Stimulated activated naive CD4-positive, alpha-beta T cell treated with Interleukin-2 at 50 U/mL for 16 hours (primary cell): ENCODE data around the gene FAH.
"Not testable (repeated sequence)": the region's sequence is repeated elsewhere in the genome, so short reads cannot be mapped to it uniquely, and the experiment has no call there.

Source experiments
- DNase-seq: peaks from one replicate; lab custom pipeline; 2025; lab: John Stamatoyannopoulos, UW

FAH gene

DNA sequence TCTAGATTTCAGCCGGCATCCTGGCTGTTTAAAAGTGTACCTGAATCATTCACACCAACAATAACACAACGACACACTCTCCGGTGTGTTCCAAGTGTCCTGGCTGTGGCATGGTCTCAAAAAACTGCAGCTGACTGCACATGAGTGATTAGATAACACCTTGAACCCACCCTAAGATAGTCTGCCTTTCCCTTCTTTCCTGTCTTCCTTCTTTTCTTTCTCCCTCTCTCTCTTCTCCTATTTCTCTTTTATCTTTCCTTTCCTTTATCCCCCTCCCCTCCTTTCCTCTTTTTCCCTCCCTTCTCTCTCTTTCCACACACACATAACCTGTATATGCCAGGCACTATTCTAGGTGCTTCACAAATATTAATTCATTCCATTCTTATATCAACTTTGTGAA is 1.2 kb upstream of the FAH start:
- no peak for DNase-seq

DNA sequence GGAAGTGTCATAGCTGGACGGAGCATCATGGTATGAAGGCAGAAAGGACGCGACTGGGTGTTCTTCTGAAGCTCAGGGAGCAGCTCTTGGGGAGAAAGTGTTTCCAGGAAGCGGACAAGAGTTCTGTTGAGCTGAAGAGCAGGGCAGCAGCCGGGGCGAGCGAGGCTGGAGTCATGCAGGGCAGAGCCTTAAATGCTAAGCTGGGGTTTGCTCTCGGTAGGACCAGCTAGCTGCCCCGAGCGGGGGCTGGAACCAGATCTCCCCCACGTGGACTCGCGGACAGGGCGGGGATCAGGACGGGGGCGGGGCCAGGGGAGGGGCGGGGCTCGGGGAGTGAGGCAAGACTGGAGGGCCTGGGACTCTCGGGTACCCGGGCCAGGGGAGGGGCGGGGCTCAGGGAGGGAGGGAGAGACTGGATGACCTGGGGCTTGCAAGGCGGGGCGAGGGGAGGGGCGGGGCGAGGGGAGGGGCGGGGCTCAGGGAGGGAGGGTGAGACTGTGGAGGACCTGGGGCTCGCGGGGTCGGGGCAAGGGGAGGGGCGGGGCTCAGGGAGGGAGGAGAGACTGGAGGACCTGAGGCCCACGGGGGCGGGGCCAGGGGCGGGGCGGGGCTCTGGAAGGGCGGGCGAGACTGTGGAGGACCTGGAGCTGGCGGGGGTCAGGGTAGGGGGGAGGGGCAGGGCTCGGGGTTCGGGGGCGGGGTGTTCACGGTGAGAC is 461 bp upstream of the FAH start:
- DNase-seq, result peak; percentile 98

DNA sequence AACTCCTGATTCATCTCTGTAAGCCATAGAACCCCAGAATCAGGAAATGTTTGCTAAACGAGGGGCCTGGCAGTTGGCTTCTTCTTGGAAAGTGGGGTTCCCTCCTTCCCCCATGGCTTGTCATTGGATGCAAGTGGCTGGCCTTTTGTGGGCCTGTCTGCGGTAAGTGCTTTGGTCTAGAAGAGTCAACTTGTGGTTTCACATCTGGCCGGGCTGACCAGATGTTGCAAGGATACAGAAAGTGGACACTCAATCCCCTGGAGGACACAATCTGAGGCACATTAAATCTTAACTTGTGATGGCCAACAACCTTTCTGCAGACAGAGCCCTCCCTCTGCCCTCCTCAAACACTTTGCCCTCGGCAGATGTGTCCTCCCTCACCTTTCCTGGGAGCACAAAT is 1.1 kb downstream of the FAH start:
- no peak for DNase-seq

DNA sequence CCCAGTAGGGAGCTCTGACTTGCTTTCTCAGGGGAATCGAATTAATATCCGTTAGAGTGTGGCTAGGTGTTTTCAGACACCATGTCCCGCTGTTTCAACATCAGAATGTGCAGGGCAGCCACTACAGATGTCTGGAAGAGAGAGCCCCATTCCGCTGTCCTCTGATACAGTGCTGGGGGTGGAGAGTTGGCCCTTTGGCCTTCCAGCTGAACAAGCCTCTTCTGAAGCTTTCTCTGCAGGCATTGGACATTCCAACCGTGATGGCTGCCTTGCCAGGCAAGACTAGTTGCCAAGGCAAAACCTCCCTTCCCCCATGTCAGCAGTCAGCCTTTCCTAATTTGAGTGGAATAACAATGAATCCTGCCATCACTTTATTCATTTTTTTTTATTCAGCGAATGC is 1.5 kb downstream of the FAH start:
- no peak for DNase-seq

DNA sequence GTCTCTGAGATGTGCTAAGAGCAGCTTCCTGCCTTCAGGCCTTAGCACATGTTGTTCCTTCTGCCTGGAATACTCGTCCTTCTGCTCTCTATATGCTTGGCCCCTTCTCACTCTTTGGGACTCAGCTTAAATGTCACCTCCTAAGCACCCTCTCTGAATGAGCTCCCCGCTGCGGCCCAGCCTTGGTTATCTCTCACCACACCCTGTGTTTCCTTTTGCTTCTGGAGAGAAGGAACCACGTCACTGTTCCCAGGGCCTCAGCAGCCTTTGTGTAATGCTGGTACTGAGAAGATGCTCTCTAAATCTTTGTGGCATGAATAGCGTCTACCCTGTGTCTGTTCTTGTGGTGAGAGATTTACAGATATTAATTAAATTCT is 2.2 kb downstream of the FAH start:
- no peak for DNase-seq

DNA sequence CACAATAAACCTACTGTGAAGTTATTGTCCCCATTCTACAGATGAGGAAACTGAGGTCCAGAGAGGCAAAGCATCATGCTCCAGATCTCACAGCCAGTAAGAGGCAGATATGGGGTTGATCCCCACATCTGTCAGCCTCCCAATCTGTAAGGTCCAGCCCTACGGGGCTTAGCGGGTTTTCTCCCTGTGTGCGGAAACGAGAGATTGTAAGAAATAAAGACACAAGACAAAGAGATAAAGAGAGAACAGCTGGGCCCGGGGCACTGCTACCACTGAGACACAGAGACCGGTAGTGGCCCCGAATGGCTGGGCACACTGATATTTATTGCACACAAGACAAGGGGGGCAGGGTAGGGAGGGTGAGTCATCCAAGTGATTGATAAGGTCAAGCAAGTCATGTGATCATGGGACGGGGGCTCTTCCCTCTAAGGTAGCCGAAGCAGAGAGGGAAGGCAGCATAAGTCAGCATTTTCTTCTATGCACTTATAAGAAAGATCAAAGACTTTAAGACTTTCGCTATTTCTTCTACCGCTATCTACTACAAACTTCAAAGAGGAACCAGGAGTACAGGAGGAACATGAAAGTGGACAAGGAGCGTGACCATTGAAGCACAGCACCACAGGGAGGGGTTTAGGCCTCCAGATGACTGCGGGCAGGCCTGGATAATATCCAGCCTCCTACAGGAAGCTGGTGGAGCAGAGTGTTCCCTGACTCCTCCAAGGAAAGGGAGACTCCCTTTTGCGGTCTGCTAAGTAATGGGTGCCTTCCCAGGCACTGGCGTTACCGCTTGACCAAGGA is 2.8 kb downstream of the FAH start:
- DNase-seq, result not testable (repeated sequence)

DNA sequence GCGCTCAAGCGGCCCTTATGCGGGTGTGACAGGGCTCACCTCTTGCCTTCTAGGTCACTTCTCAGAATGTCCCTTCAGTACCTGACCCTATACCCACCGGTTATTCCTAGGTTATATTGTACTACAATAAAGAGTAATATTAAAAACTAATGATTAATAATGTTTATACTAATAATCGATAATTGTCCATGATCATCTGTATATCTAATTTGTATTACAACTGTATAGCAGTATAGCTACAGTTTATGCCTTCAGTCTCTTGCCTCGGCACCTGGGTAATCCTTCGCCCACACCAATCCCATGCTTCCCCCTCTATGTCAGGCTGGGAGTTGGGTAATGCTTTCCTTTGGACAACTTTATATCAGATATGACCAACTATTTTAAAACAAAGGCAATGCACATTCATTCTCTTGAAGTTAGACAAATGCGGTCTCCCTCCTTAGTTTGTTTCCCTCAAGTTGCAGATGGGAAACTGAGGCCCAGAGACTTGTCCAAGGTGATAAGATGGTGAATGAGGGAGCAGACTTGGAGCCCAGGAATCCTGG is 3.4 kb downstream of the FAH start:
- DNase-seq, result no peak

DNA sequence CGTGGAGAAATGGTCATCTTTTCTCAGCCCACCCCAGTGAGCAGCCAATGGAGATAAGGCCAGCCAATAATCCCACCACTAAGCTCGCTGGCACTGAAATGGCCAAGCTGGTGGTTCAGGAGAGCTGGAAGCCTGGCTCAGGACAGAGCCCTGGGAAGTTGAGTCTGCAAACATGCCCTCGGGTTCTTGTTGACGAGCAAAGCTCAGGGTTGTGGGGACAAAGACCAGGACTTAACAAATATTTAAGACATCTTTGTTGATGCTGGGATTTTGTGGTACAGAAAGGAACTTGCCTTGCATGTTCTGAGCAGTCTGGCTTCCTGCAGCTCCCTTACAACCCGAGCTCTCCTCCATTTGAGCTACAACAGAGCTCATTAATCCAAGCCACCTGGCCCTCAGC is 4.4 kb downstream of the FAH start:
- DNase-seq, result no peak

DNA sequence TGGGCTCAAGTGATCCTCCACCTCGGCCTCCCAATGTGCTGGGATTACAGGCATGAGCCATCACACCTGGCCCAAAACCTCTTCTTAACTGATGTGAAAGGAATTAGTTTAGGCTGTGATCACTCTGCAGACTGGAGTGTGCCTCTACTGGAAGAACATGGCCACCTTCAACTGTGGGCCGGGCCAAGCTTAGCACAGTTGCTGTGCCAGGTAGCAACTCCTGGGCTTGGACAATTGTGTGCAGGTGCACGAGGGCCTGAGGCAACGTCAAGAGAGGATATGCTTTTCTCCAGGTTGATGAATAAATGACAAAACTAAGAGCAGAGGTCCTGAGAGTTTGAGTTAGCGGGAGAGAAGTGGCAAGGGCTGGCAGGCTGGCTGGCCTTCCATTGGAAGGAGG is 6.5 kb downstream of the FAH start:
- DNase-seq, result no peak

DNA sequence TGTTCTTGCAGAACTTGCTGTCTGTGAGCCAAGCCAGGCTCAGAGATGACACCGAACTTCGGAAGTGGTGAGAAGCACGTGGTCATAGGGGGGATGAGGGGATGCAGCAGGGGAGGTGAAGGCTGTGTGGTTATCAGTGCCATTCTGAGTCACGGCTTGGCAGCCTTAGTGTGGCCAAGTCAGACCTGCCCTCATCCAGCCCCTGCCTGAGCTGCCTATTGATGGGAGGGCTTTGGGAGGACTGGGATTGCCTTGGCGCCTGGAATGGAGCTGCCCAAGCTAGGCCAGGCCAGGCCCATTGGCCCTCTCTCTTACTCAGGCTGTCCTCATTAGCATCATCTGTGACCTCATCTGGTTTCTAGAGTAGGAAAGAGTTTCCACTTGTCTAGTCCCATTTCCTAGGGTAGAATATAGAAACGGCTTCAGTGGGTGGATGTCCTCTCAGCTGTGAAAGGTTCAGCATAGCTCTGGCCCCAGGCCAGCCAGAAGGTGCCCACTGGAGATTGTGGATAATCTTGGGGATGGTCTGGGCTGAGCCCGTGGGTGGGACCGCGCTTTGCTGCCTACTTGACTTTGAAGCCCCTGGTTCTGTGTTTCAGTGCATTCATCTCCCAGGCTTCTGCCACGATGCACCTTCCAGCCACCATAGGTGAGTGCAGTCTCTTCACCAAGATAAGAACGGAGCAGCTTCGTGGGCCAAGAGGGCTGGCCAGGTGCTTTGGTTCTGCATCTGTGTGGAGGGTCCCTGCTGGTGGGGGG is 7.2 kb downstream of the FAH start:
- DNase-seq, result no peak

DNA sequence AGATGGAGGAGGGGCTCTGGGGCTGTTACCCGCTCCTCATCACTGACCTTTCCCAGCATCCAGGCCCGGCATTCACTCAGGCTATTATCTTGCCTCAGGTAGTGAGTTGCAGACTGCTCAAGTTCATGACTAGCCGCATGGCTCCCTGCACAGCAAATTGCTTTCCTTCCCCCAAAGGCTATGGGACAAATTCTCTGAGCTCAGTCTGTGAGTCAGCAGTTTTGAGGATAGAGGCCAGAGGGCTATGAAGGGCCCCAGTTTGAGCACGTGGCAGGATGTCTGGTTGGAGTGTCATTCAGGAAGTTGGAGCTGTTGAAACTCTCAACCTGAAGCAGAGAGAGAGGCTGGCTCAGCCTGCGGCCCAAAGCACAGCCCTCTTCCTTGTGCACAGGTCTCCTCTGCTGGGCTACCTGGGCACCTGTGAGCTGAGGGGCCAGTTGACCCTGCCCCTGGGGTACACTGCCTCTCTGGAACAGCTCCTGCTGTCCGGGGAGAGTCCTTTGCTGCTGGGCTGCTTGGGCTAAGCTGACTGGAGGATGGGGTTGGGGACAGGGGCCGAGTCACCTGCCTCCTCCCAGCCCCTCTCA is 7.9 kb downstream of the FAH start:
- peak; percentile 21 for DNase-seq

DNA sequence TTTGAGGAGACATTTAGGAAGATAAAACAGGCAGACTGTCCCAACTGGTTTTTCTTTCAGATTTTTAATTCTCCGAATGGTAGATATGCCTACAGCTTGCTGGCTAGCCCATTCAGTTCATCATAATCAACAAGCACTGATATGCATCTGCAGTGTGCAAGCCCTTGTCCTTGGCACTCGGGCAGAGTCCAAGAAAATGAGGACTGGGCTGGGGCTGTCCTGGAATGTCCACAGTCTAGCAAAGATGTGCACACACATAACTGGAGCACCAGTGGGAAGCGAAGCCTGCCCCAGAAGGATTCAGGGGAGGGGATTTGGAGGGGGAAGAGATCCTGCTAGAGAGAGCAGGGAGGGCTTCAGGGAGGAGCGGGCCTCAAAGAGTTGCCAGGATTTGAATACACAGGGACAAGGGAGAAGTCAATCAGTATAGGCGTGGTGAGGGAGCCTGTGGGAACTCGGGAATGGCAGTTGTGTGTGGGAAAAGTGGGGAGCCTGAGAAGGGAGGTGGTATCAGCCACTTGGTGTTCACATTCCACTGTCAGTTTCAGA is 8.7 kb downstream of the FAH start:
- no peak for DNase-seq

DNA sequence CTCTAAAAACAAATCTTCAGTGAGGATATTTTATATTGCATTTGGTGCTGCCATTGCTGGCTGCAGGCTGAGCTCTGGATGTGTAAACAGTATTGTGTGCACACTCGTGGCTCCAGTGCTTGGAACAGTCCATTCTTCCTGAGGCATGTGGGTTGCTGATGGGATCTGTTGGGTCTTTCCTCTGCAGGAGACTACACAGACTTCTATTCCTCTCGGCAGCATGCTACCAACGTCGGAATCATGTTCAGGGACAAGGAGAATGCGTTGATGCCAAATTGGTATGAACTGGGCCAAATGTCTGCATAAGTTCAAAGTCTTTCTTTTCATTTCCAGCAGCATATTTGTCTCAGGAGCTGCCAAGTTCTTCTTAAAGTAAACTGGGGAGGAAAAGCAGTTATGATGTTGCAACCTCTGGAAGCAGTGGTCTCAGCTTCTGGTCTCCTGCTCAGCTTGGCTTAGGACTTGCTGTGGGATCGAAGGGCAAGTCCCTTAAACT is 9.3 kb downstream of the FAH start:
- DNase-seq, result no peak

DNA sequence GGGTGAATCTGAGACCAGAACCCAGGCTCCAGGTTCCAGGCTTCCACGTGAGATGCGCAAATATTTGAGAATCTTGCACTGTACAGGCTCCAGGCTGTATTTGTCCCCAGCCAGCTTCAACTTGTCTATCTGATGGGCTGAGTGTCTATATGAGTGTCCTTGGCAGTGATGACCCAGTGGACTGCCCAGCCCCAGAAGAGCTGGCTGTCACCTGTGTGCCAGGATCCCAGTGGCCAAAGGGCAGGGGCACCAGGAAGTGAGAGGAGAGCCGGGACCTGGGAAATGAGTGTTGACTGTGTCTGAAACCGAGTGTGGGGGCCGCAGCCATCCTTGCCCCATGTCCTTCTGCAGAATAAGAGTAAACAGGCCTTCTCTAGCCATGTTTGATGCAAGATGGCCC is 10.4 kb downstream of the FAH start:
- no peak for DNase-seq

DNA sequence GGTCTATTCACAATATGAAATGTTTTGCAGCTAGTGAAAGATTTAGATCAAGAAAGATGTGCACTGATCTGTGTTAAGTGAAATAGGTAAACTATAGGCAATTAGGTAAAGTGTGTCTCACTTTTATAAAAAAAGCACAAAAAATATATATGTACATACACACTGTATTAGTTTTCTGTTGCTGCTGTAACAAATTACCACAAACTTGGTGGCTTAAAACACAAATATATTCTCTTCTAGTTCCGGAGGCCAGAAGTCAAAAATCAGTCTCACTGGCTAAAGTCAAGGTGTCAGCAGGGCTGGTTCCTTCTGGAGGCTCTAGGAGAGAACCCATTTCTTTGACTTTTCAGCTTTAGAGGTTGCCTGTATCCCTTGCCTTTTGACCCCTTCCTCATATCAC is 11.1 kb downstream of the FAH start:
- no peak for DNase-seq

DNA sequence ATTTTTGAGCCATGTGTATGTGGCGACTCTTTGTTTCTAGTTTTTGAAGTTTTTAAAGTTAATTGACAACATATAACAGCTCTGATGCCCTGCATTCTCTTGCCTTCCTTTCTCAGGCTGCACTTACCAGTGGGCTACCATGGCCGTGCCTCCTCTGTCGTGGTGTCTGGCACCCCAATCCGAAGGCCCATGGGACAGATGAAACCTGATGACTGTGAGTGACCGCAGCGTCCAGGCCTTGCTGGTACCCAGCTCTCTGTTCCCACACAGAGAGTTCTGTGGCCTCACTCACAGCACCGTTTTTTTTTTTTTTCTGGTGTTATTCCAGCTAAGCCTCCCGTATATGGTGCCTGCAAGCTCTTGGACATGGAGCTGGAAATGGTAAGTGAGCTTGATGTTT is 15.1 kb downstream of the FAH start:
- DNase-seq, result no peak

DNA sequence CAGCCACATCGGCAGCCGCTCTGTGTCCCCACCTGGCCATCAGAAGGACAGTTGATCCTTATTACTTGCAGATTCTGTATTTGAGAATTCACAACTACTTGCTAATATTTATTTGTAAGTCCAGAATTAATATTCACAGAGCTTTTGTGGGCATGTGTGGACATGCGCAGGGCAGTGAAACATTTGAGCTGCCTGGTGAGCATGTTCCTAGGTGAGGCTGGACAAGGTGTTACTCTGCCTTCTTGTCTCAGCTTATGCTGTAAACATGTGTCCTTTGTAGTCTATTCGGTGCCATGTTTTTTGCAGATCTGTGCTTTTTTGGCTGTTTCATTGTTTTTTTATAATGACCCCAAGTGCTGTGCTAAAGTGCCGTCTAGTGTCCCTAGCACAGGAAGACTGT is 15.6 kb downstream of the FAH start:
- DNase-seq, result no peak

DNA sequence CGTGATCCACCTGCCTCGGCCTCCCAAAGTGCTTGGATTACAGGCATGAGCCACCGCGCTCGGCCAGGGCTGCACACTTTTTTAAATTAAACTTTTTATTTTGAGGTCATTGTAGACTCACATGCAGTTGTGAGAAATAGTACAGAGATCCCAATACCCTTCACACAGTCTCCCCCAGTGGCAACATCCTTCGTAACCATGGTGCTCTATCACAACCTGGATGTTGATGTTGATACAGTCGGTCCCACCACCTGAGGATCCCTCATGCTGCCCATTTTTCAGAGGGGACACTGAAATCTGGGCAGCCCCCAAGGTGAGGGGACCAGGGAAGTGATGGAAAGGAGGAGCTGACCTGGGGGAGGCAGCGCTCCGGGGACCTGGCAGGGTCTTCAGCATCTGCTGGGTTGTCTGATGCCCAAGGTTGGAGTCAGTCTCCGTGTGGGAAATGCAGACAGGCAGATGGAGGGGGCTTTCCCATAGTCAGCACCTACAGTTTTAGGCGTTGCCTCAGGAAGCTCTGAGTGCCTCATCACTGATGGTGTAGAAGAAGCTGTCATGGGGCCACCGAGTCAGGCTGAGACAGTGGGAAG is 17.1 kb downstream of the FAH start:
- DNase-seq, result no peak

DNA sequence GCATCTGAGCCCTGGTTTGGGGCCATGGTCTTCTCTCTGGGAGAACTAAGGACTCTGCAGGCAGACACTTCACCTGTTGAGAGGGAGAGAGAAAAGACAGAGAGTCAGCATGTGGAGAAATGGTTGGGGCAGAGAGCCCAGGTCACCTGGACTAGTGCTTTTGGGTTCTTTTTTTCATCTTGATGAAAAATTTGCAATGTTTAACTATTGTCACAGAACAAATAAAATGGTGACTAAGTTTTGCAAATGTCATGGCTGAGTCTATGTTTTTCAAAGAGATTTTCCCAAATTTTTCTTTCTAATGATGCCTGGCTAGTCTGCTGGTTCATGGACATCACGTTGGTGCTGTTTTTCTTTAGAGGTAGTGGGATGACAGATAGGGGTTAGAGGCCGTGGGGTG is 17.8 kb downstream of the FAH start:
- DNase-seq, result no peak

DNA sequence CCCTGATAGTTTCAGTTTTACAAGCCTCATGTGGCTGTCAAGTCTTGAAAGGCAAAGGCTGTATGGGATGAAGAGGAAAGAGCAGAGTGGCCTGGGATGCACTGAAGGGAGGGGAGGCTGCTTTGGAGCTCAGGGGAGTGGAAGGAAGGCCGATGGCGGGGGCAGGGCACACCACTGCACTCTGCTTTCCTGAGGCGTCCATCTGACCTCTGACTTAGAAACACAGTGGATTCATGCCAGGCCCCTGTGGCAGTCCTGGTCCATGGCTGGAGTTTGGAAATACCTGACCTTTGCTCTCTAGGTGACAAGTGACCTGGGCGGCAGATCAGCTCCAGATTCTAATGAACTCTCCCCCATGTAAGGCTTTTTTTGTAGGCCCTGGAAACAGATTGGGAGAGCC is 19.0 kb downstream of the FAH start:
- no peak for DNase-seq

DNA sequence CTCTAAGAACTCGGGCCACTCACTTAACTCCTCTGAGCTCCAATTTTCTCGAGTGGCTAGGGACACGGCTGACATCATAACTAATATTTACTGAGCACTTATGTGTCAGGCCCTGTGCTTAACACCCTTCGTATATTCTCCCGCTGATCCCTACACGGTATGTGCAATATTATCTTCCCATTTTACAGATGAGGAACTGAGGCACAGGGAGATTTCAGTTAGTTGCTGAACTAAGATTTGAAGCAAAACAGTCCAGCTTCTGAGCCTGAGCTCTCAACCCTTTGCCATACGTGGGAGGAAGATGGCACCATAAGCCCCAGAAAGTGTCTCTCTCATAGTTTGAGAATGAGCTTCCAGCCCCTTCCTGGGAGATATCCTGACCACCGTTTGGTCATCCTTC is 19.6 kb downstream of the FAH start:
- no peak for DNase-seq
